ENCODE results near the gene MIP. TPM values are rescaled to one million over a fixed set of nuclear protein-coding genes. Genes with fewer than 3 reads are reported as not detected.

Gene MIP
- total RNA-seq, result 0.22 and 0.26 TPM in 2 replicates

DNA sequence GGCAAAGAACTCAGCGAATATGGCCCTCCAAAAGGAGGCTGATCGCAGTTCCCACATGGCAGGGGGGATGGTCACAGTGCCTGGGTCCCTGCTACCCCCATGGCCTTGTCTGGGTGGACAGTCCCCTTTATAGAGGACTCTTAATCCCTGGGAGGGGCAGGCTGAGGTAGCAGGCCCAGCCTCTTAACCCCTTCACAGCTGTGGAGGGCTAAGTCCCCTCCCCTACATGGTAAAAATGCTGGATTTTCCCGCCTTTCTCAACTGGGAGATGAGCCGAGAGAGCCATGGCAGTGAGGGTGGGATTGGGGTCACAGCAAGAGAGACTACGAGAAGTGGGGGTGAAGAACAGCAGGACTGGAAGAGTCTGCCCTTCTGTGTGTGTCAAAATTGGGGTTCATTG lies at the start of gene MIP:
Gene MIP, minus strand, starts transcription at position 101 of the 400 bp plus-strand sequence. Its CDS starts 44 bp downstream, at position 57.

GRCh38 chr12:56488041-56488955 lies 33.8 kb upstream of the MIP start, which contains the start of gene GLS2:
Gene GLS2, minus strand, starts transcription at chr12:56488161. Its CDS starts 43 bp downstream, at chr12:56488118.

GRCh38 chr12:56468216-56469006 lies 14.0 kb upstream of the MIP start, which contains the start of gene SPRYD4:
Gene SPRYD4, plus strand, starts transcription at chr12:56468578. Its CDS starts 14 bp downstream, at chr12:56468592.

GRCh38 chr12:56448860-56449621 lies 5.4 kb downstream of the MIP start, which contains the start of gene TIMELESS:
Gene TIMELESS, minus strand, starts transcription at chr12:56449426. Its CDS starts 15,256 bp downstream, at chr12:56434170.

Other genes with a start within 250 kb of the MIP start
- 69.8 and 77.7 TPM in 2 replicates for gene RNF41, start 232.7 kb downstream of the MIP start, total RNA-seq
- 16.1 and 19.8 TPM in 2 replicates for gene NABP2, start 230.3 kb downstream of the MIP start, total RNA-seq
- 0.09 TPM in 1 of 2 replicates, not detected in the other for gene SLC39A5, start 224.6 kb downstream of the MIP start, total RNA-seq
- gene ANKRD52, start 196.3 kb downstream of the MIP start, total RNA-seq, result 10.1 and 12.2 TPM in 2 replicates
- 8.6 and 9.0 TPM in 2 replicates for gene COQ10A, start 187.7 kb downstream of the MIP start, total RNA-seq
- 94.5 and 111 TPM in 2 replicates for gene CS, start 154.3 kb downstream of the MIP start, total RNA-seq
- gene CNPY2, start 138.7 kb downstream of the MIP start, total RNA-seq, result 61.3 and 67.6 TPM in 2 replicates
- 9.6 and 15.1 TPM in 2 replicates for gene PAN2, start 120.7 kb downstream of the MIP start, total RNA-seq
- gene IL23A, start 115.8 kb downstream of the MIP start, total RNA-seq, result 0.11 TPM in 1 of 2 replicates, not detected in the other
- 65.0 and 72.6 TPM in 2 replicates for gene STAT2, start 94.5 kb downstream of the MIP start, total RNA-seq
- not detected in 2 replicates for gene APOF, start 91.8 kb downstream of the MIP start, total RNA-seq
- 7.0 and 7.2 TPM in 2 replicates for gene TIMELESS, start 5.2 kb downstream of the MIP start, total RNA-seq
- 1.8 and 1.9 TPM in 2 replicates for gene SPRYD4, start 13.9 kb upstream of the MIP start, total RNA-seq
- gene GLS2, start 33.5 kb upstream of the MIP start, total RNA-seq, result 0.11 and 0.17 TPM in 2 replicates
- 42.8 and 44.4 TPM in 2 replicates for gene RBMS2, start 67.2 kb upstream of the MIP start, total RNA-seq
- gene BAZ2A, start 175.7 kb upstream of the MIP start, total RNA-seq, result 22.3 and 23.8 TPM in 2 replicates
- 472 and 500 TPM in 2 replicates for gene ATP5F1B, start 191.3 kb upstream of the MIP start, total RNA-seq
- 46.1 and 63.1 TPM in 2 replicates for gene PTGES3, start 233.6 kb upstream of the MIP start, total RNA-seq

Measured in dermis lymphatic vessel endothelial cell (primary cell).